DOHH2 (cell line): ENCODE data around the gene CD52.

Experiments used
- CTCF ChIP-seq: fragments of 200-600 bp; sonication (generic); IDR thresholded peaks from one replicate; pipeline ENCODE4 v1.5.1; 2014; ENCODE audit warnings: antibody characterized with exemption, mild to moderate bottlenecking, low read depth, low read length; ENCODE audit not compliant: poor library complexity, severe bottlenecking
- EZH2phosphoT487 ChIP-seq: fragments of 200-600 bp; sonication (generic); IDR thresholded peaks from 2 replicates; pipeline ENCODE4 v1.6.1; 2017; ENCODE audit warnings: borderline replicate concordance, mild to moderate bottlenecking, antibody characterized with exemption, low read length, moderate library complexity, mixed read lengths

- no peak for TF ChIP-seq EZH2phosphoT487
- TF ChIP-seq CTCF = no peak
These were observed 43.9 kb downstream of the CD52 start for GRCh38 chr1:26361605-26362122.
